ENCODE results near the gene BBLN. TPM values are rescaled to one million over a fixed set of nuclear protein-coding genes. Genes with fewer than 3 reads are reported as not detected.

The BBLN gene
- total RNA-seq, 4 donors from 2014 or later: 97.3 to 178 (median 149) TPM

- H3K4me1 ChIP-seq: peaks cover 0 to 17% (median 11%) of the 10 kb centered on the region in 4 donors
- no peak for DNase-seq
- intact Hi-C loops (cut with DNase I; ENCODE audit: low total_unique reads): no loop called here
- in situ Hi-C loops (cut with MboI; ENCODE audit: low pct_ligation_motif_present in 1 of 4, low pct_unique_long_range_greater_than_20kb in 1 of 4, low sequenced_read_pairs in 3 of 4): no loop called here
- H3K9me3 ChIP-seq: no peaks in the 10 kb centered on the region
- no peaks in the 10 kb centered on the region for H3K27me3 ChIP-seq
- H3K4me3 ChIP-seq: no peak overlapping the region
- TF ChIP-seq CTCF (IDR thresholded peaks at IDR 0.05): no peak
- no peak for TF ChIP-seq POLR2AphosphoS5 (IDR thresholded peaks at IDR 0.05)
- no peak for TF ChIP-seq EP300 (IDR thresholded peaks at IDR 0.05; ENCODE audit: low read depth)
- TF ChIP-seq POLR2A (IDR thresholded peaks at IDR 0.05): no peak
- 88% methylated on average over 8 of the region's 10 CpGs; no CpG with 5 or more reads in 1 of the 2 donors for WGBS, 2 donors (ENCODE audit: low coverage in 1 of 2)
- H3K36me3 ChIP-seq: peaks cover 0 to 29% (median 11%) of the 10 kb centered on the region in 4 donors
- no peak overlapping the region for H3K27ac ChIP-seq
These were observed 3.6 kb downstream of the BBLN start for GRCh38 chr9:128163523-128164306.

DNA sequence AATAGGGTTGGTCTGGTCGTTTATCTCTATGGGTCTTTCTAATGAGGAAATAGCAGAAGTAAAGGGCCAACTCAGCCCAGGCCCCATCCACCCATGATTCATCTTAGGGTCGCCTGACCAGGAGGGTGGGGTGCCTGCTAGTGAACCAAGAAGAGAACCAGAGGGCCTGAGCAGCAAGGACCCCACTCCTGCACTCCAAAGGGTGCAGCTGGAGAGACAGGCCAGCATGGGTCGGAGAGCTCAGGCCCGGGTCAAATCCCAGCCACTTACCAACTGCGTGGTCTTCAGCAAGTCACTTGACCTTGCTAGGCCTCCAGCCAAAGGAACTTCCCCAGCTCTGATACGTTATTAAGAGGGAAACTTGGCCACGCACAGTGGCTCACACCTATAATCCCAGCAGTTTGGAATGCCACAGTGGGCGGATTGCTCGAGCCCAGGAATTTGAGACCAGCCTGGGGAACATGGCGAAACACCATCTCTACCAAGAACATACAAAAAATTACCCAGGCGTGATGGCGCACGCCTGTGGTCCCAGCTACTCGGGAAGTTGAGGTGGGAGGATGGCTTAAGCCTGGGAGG is 4.3 kb downstream of the BBLN start:
- no peak overlapping the region for H3K27ac ChIP-seq

GRCh38 chr9:128166169-128166568 is 6.1 kb downstream of the BBLN start:
- Histone ChIP-seq H3K27ac (no peak overlapping the region), H3K27me3 (no peaks in the 10 kb centered on the region), H3K9me3 (no peaks in the 10 kb centered on the region), H3K4me1 (peaks cover 0 to 3% (median 1%) of the 10 kb centered on the region in 4 donors), H3K36me3 (peaks cover 0 to 41% (median 20%) of the 10 kb centered on the region in 4 donors), H3K4me3 (no peak overlapping the region)
- 97 to 100% methylated on average over 1 to 18 of the region's 18 CpGs for WGBS, 2 donors (ENCODE audit: low coverage in 1 of 2)
- in situ Hi-C loops (cut with MboI; ENCODE audit: low pct_ligation_motif_present in 1 of 4, low pct_unique_long_range_greater_than_20kb in 1 of 4, low sequenced_read_pairs in 3 of 4): no loop called here
- DNase-seq: no peak
- TF ChIP-seq POLR2A (IDR thresholded peaks at IDR 0.05) (no peak), POLR2AphosphoS5 (IDR thresholded peaks at IDR 0.05) (no peak), EP300 (IDR thresholded peaks at IDR 0.05; ENCODE audit: low read depth) (no peak), CTCF (IDR thresholded peaks at IDR 0.05) (no peak)
- intact Hi-C loops (cut with DNase I; ENCODE audit: low total_unique reads): no loop called here

More for the DNA sequence above, 4.3 kb downstream of the BBLN start:
- intact Hi-C loops (cut with DNase I; ENCODE audit: low total_unique reads): no loop called here
- Histone ChIP-seq H3K27me3 (no peaks in the 10 kb centered on the region), H3K9me3 (no peaks in the 10 kb centered on the region), H3K36me3 (peaks cover 0 to 36% (median 14%) of the 10 kb centered on the region in 4 donors), H3K4me3 (no peak overlapping the region), H3K4me1 (peaks cover 0 to 11% (median 7%) of the 10 kb centered on the region in 4 donors)
- 83 to 100% methylated on average over 4 to 14 of the region's 14 CpGs for WGBS, 2 donors (ENCODE audit: low coverage in 1 of 2)
- no peak for DNase-seq
- TF ChIP-seq CTCF (IDR thresholded peaks at IDR 0.05) (no peak), POLR2AphosphoS5 (IDR thresholded peaks at IDR 0.05) (no peak), POLR2A (IDR thresholded peaks at IDR 0.05) (no peak), EP300 (IDR thresholded peaks at IDR 0.05; ENCODE audit: low read depth) (no peak)
- in situ Hi-C loops (cut with MboI; ENCODE audit: low pct_ligation_motif_present in 1 of 4, low pct_unique_long_range_greater_than_20kb in 1 of 4, low sequenced_read_pairs in 3 of 4): no loop called here

- Histone ChIP-seq H3K4me1 (no peaks in the 10 kb centered on the region), H3K36me3 (peaks cover 0 to 41% (median 20%) of the 10 kb centered on the region in 4 donors), H3K27ac (no peak overlapping the region), H3K4me3 (no peak overlapping the region), H3K27me3 (no peaks in the 10 kb centered on the region), H3K9me3 (no peaks in the 10 kb centered on the region)
- DNase-seq: no peak
- WGBS, 2 donors (ENCODE audit: low coverage in 1 of 2): 98% methylated on average over 4 of the region's 4 CpGs; no CpG with 5 or more reads in 1 of the 2 donors
- in situ Hi-C loops (cut with MboI; ENCODE audit: low pct_ligation_motif_present in 1 of 4, low pct_unique_long_range_greater_than_20kb in 1 of 4, low sequenced_read_pairs in 3 of 4): no loop called here
- TF ChIP-seq CTCF (IDR thresholded peaks at IDR 0.05): no peak
- no peak for TF ChIP-seq EP300 (IDR thresholded peaks at IDR 0.05; ENCODE audit: low read depth)
- TF ChIP-seq POLR2AphosphoS5 (IDR thresholded peaks at IDR 0.05): no peak
- no peak for TF ChIP-seq POLR2A (IDR thresholded peaks at IDR 0.05)
- intact Hi-C loops (cut with DNase I; ENCODE audit: low total_unique reads): no loop called here
These were observed 7.1 kb downstream of the BBLN start for GRCh38 chr9:128167209-128167608.

Data from transverse colon (tissue), 4 donors.